VCaP (cell line): ENCODE data around the gene ZNF341.
A peak's percentile ranks its signal among the peaks of the same experiment; 100 is the strongest.

ENCODE experiments used
- H3K27ac ChIP-seq: fragments of 450-650 bp; 2 replicates; pipeline ENCODE4 v1.5.1; 2017
- CTCF ChIP-seq: fragments of 450-650 bp; conservative IDR thresholded peaks from 2 replicates; pipeline ENCODE4 v1.5.1; 2017; ENCODE audit warnings: mild to moderate bottlenecking, moderate library complexity

ZNF341 gene

GRCh38 chr20:33822991-33823390, 91.2 kb downstream of the ZNF341 start:
- no peak for TF ChIP-seq CTCF
- no peak overlapping the region for H3K27ac ChIP-seq

- H3K27ac ChIP-seq, result peak overlapping the region; percentile 86
- no peak for TF ChIP-seq CTCF
These were observed 93.1 kb downstream of the ZNF341 start for GRCh38 chr20:33824852-33825251.

- TF ChIP-seq CTCF, result no peak
- H3K27ac ChIP-seq, result peak overlapping the region; percentile 86
These were observed 93.8 kb downstream of the ZNF341 start for GRCh38 chr20:33825340-33826269.

GRCh38 chr20:33826270-33826897, 94.6 kb downstream of the ZNF341 start:
- TF ChIP-seq CTCF, result no peak
- peak overlapping the region; percentile 86 for H3K27ac ChIP-seq

- no peak for TF ChIP-seq CTCF
- peak overlapping the region; percentile 86 for H3K27ac ChIP-seq
These were observed 95.3 kb downstream of the ZNF341 start for GRCh38 chr20:33827109-33827508.

GRCh38 chr20:33827634-33828325, 96.0 kb downstream of the ZNF341 start:
- no peak for TF ChIP-seq CTCF
- H3K27ac ChIP-seq, result peak overlapping the region; percentile 86

GRCh38 chr20:33828326-33828844, 96.6 kb downstream of the ZNF341 start:
- H3K27ac ChIP-seq, result peak overlapping the region; percentile 86
- TF ChIP-seq CTCF, result no peak
